Gastrocnemius medialis (tissue), 4 donors: ENCODE data around the gene TAGAP.

ENCODE experiments used
- CTCF ChIP-seq, 5 experiments: fragments of 450-650 bp in 3 of 5; fragments of 200-600 bp in 2 of 5; sonication (generic) in 2 of 5; IDR thresholded peaks in 4 of 5; conservative IDR thresholded peaks in 1 of 5; 1 replicate in 4 of 5; 2 replicates in 1 of 5; pipeline ENCODE4 v1.5.1; 2016 to 2019; ENCODE audit warnings: antibody characterized with exemption in 5 of 5, mild to moderate bottlenecking in 3 of 5, moderate library complexity in 3 of 5
- POLR2A ChIP-seq, 2 donors: fragments of 450-650 bp; IDR thresholded peaks; one replicate each; pipeline ENCODE4 v1.6.1; 2017; ENCODE audit warnings: antibody characterized with exemption in 2 of 2, mild to moderate bottlenecking in 2 of 2, moderate library complexity in 2 of 2

GRCh38 chr6:159062564-159062945, 17.8 kb upstream of the TAGAP start:
- TF ChIP-seq POLR2A (IDR thresholded peaks at IDR 0.05), result no peak
- no peak for TF ChIP-seq CTCF (IDR thresholded peaks at IDR 0.05 in 4 of 5, conservative IDR thresholded peaks at IDR 0.05 in 1 of 5)
